Sigmoid colon (tissue), 7 donors: ENCODE results near the gene CYSRT1. TPM values are rescaled to one million over a fixed set of nuclear protein-coding genes. Genes with fewer than 3 reads are reported as not detected.
A peak's percentile ranks its signal among the peaks of the same experiment; 100 is the strongest.

ENCODE experiments used
- DNase-seq: peaks from one replicate; pipeline ENCODE4 v3.0.0-alpha.2; 2019
- H3K27ac ChIP-seq, 4 donors: fragments of 200-600 bp; sonication (generic); one replicate each; pipeline ENCODE4 v1.5.1; 2016 to 2019; ENCODE audit warnings: mild to moderate bottlenecking in 1 of 4
- H3K27me3 ChIP-seq, 3 donors: fragments of 200-600 bp; sonication (generic); one replicate each; pipeline ENCODE4 v1.5.1; 2019; ENCODE audit warnings: mild to moderate bottlenecking in 1 of 3
- H3K36me3 ChIP-seq, 4 donors: fragments of 200-600 bp; sonication (generic); one replicate each; pipeline ENCODE4 v1.5.1; 2016 to 2019
- H3K4me1 ChIP-seq, 4 donors: fragments of 200-600 bp; sonication (generic); one replicate each; pipeline ENCODE4 v1.5.1; 2017 to 2019
- H3K4me3 ChIP-seq, 4 donors: fragments of 200-600 bp; sonication (generic); one replicate each; pipeline ENCODE4 v1.5.1; 2017 to 2019; ENCODE audit warnings: mild to moderate bottlenecking in 2 of 4, moderate library complexity in 1 of 4
- H3K9me3 ChIP-seq, 4 donors: fragments of 200-600 bp in 3 of 4; sonication (generic) in 3 of 4; one replicate each; pipeline versions ENCODE4 v1.5.1 to v1.6.1; 2013 to 2019
- CTCF ChIP-seq, 4 experiments: fragments of 450-650 bp in 3 of 4; fragments of 200-600 bp in 1 of 4; IDR thresholded peaks; one replicate each; pipeline ENCODE4 v1.5.1; 2016 to 2019; ENCODE audit warnings: antibody characterized with exemption in 4 of 4, mild to moderate bottlenecking in 3 of 4, moderate library complexity in 2 of 4
- EP300 ChIP-seq, 4 donors: sonication (generic); formaldehyde crosslinking; IDR thresholded peaks; one replicate each; pipeline ENCODE4 v1.6.1; 2017; ENCODE audit warnings: antibody characterized with exemption in 4 of 4
- POLR2A ChIP-seq, 2 donors: fragments of 450-650 bp; IDR thresholded peaks; one replicate each; pipeline ENCODE4 v1.6.1; 2016; ENCODE audit warnings: antibody characterized with exemption in 2 of 2, mild to moderate bottlenecking in 2 of 2, moderate library complexity in 2 of 2
- POLR2AphosphoS5 ChIP-seq, 4 donors: sonication (generic); formaldehyde crosslinking; IDR thresholded peaks; one replicate each; pipeline ENCODE4 v1.6.1; 2017; ENCODE audit warnings: antibody characterized with exemption in 4 of 4
- WGBS, 2 donors: extraction: QIAGEN DNeasy Blood & Tissue Kit; methylation state at CpG; one replicate each; pipeline ENCODE4 v1.1.7; 2013; 5-methylcytosine and 5-hydroxymethylcytosine counted together
- intact Hi-C: fragments of 100-400 bp; cut with DNase I; formaldehyde crosslinking; loops from one replicate; pipeline ENCODE4 v1.15.1; 2023
- polyA plus RNA-seq, 3 donors: library from polyadenylated mRNA; stranded (reverse); fragments of 200-250 nt; gene quantifications; one replicate each; pipeline ENCODE4 v1.2.3, GENCODE V29; 2013
- total RNA-seq, 4 donors: library from RNA; depleted of rRNA; stranded (reverse); fragments of >200 nt; gene quantifications; one replicate each; pipeline ENCODE4 v1.1.0, GENCODE V29; 2016
- donor health status: healthy with polysubstance abuse.
- donor health status: Bipolar disorder and iron deficiency.
- donor health status: healthy.

The CYSRT1 gene
- total and polyA plus RNA-seq, 7 donors: 0.33 to 1.2 (median 0.54) TPM; not detected in 4

GRCh38 chr9:137221095-137221505 is 3.9 kb upstream of the CYSRT1 start:
- intact Hi-C loops: loop anchor here (5.0 kb wide), 1 partner anchor 34 kb away; the partner anchor contains the start of genes ANAPC2 and SSNA1
- 77 to 86% methylated on average over 14 of the region's 14 CpGs for WGBS, 2 donors
- Histone ChIP-seq H3K27ac (no peak overlapping the region), H3K36me3 (peaks cover 0 to 4% (median 0%) of the 10 kb centered on the region in 4 donors), H3K4me1 (peaks cover 0 to 31% (median 24%) of the 10 kb centered on the region in 4 donors), H3K9me3 (no peaks in the 10 kb centered on the region), H3K4me3 (peak overlapping the region; percentile 37 to 65 (median 60)), H3K27me3 (no peaks in the 10 kb centered on the region)
- DNase-seq: no peak
- TF ChIP-seq POLR2A (IDR thresholded peaks at IDR 0.05) (no peak), CTCF (IDR thresholded peaks at IDR 0.05) (no peak), POLR2AphosphoS5 (IDR thresholded peaks at IDR 0.05) (no peak), EP300 (IDR thresholded peaks at IDR 0.05) (no peak)

- intact Hi-C loops: loop anchor here (2.0 to 5.0 kb wide), 3 partner anchors 19 to 107 kb away; partner anchors contain the start of genes ANAPC2, DPP7, SSNA1 and TUBB4B
- H3K27me3 ChIP-seq: no peaks in the 10 kb centered on the region
- no peak for TF ChIP-seq POLR2AphosphoS5 (IDR thresholded peaks at IDR 0.05)
- TF ChIP-seq EP300 (IDR thresholded peaks at IDR 0.05): no peak
- no peak for TF ChIP-seq POLR2A (IDR thresholded peaks at IDR 0.05)
- TF ChIP-seq CTCF (IDR thresholded peaks at IDR 0.05): no peak
- peak overlapping the region; percentile 37 to 65 (median 60) for H3K4me3 ChIP-seq
- H3K4me1 ChIP-seq: peaks cover 0 to 31% (median 24%) of the 10 kb centered on the region in 4 donors
- H3K36me3 ChIP-seq: no peaks in the 10 kb centered on the region
- no peak for DNase-seq
- 4 to 8% methylated on average over 61 of the region's 61 CpGs for WGBS, 2 donors
- peak overlapping the region in 1 of 4 donors; percentile 31 for H3K27ac ChIP-seq
- no peaks in the 10 kb centered on the region for H3K9me3 ChIP-seq
Measured at GRCh38 chr9:137221506-137222111, 3.4 kb upstream of the CYSRT1 start.

GRCh38 chr9:137222190-137223077 is 2.5 kb upstream of the CYSRT1 start, which contains the start of gene RNF208:
Gene RNF208, minus strand, starts transcription at chr9:137222240. Its CDS starts 1,028 bp downstream, at chr9:137221212.
- 2 to 3% methylated on average over 88 of the region's 88 CpGs for WGBS, 2 donors
- no peak for DNase-seq

More at GRCh38 chr9:137222190-137223077, 2.5 kb upstream of the CYSRT1 start, which contains the start of gene RNF208:
- Histone ChIP-seq H3K27ac (peak within 1 kb of the TSS; percentile 84 to 91 (median 88)), H3K27me3 (no peaks in the 10 kb centered on the region), H3K36me3 (no peaks in the 10 kb centered on the region), H3K4me3 (peak within 1 kb of the TSS; percentile 54 to 65 (median 60)), H3K9me3 (no peaks in the 10 kb centered on the region), H3K4me1 (peaks cover 0 to 30% (median 24%) of the 10 kb centered on the region in 4 donors)
- intact Hi-C loops: loop anchor here (1.0 to 5.0 kb wide), 4 partner anchors 18 to 108 kb away; partner anchors contain the start of genes ANAPC2, DPP7, SSNA1 and TUBB4B
- TF ChIP-seq CTCF (IDR thresholded peaks at IDR 0.05) (no peak), EP300 (IDR thresholded peaks at IDR 0.05) (no peak), POLR2A (IDR thresholded peaks at IDR 0.05) (no peak), POLR2AphosphoS5 (IDR thresholded peaks at IDR 0.05) (no peak)
